RPMI8226 (cell line): Measurements from ENCODE around the gene EFNA2.
"Not testable (repeated sequence)": the region's sequence is repeated elsewhere in the genome, so short reads cannot be mapped to it uniquely, and the experiment has no call there.

ENCODE experiments used
- DNase-seq: peaks from one replicate; pipeline ENCODE4 v3.0.0-alpha.2; 2015

The EFNA2 gene

GRCh38 chr19:1300744-1301490, 15.2 kb downstream of the EFNA2 start:
- no peak for DNase-seq

DNA sequence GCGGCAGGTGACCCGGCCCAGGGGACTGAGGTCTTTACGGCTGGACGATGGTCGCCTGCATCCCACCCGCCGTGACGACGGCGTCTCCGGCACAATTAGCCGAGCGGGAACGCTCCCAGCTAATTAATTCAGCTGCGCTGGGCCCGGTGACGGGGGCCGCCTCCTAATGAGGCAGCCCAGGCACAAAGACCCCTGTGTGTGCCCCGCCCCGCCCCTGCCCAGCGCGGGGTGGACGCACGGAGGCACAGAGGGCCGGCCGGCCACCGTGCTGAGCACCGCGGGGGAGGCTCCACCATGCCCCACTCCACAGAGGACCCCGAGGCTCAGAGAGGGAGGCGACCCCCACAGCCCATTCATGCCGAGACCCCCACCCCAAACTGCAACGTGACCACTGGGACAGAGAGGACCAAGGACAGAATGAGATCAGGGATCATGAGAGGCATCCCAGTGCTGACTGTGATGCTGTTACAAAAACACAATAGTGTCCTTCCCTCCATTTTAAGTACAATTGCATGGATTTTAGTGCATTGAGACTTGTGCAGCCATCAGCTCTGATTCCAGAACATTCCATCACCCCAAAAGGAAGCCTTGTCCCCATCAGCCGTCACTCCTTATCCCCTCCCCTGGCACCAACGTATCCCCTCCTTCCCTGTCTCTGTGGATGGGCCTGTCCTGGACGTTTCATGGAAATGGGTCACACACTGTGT, 17.0 kb downstream of the EFNA2 start:
- DNase-seq, result no peak

DNA sequence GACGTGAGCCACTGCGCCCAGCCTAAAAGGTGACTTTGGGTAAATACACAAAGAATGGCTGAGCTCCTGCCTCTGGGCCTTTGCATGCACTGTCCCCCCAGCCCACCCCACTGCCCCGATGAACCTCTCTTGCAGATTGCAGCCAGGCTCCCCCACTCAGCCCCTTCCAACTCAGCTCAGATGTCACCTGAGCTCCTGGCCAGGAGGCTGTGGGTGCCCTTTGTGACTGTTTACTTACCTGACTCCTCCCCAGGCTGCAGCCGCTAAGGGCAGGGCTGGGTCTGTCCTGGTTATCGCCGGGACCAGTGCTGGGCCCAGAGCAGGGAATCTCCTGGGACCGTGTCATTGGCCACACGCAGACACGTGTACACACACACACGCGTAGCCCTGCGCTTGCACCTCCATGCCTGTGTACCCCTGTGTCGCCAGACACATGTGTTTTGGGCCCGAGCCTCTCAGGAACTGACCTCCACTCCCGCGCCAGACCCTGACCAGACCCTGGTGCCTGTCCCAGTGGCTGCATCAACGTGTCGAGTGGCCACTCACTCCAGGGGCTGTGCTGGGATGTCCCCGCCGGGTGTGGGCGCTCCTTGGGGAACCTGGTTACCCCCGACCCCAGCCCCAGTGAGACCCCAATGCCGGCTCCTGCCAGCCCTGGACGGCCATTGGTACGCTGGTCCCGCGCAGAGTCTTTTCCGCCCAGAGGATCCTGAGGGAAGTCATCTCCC, 18.7 kb downstream of the EFNA2 start:
- DNase-seq, result no peak

GRCh38 chr19:1305354-1305753, 19.7 kb downstream of the EFNA2 start:
- not testable (repeated sequence) for DNase-seq

- no peak for DNase-seq
Observed at GRCh38 chr19:1307320-1307719, 21.6 kb downstream of the EFNA2 start.

DNA sequence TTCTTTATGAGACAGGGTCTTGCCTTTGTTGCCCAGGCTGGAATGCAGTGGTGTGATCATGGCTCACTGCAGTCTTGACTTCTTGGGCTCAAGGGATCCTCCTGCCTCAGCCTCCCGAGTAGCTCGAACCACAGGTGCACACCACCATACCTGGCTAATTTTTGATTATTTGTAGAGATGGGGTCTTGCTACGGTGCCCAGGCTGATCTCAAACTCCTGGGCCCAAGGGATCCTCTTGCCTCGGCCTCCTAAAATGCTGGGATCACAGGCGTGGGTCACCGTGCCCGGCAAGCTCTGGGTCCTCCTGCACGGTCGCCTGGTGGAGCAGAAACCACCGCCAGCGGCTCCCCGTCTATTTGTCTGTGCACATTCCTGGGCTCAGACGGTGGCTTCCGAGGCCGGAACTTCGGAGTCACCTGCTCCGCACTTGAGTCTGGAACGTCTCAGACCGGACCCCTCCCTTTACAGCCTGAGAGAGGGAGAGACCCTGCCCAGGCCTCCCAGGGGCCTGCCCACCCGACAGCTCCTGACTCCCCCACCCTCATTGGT, 22.2 kb downstream of the EFNA2 start:
- no peak for DNase-seq

DNA sequence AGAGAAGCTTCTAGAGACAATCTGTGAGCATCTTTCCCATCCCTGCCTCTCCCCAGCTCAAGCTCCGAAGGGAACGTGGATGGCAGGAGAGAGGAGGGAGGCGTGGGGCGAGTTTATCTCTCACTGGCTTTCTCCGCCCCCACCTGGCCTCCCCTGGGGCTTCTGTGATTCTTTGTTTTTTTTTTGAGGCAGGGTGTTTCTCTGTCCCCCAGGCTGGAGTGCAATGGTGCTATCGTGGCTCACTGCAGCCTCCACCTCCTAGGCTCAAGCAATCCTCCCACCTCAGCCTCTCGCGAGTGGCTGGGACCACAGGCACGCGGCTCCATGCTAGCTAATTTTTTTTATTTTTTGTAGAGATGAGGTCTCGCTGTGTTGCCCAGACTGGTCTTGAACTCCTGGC, 23.0 kb downstream of the EFNA2 start:
- DNase-seq, result no peak

DNA sequence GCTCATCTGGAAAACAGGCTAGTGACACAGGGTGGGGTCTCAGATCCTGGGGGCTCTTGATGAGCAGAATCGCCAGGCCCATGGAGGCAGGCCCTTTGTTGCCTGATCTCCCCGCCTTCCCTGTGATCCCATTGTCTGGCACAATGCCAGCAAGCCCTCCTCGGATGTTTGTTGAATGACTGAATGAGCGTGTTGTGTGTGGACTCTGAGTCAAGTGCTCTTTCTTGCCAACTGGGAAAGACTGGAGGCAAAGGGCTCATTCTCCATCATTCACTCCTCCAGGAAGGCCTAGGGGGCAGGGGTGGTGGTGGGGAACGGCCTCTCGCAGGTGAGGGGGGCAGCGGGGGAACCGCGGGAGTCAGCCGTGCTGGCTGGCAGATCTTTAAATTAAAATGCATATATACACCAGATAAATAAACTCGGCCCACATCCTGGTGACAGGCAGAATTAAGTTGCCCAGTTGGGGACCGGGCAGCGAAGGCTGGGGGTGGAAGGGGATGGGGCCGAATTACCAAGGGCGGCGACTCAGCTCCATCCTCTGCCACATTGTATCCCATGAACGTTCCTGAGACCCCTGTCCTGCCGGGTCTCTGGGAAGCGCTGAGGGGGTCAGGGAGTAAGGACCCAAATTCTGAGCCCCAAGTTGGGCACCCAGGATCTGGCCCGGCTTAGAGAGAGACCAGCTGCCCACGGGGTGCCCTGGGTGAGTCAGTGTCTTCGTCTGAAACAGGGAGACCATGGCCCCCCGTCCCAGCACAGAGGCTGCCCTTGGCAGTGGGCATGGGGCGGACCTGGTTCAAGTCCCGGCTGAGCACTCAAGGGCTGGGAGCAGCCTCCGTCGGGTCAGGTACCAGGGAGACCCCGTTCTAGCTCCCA, 24.5 kb downstream of the EFNA2 start:
- no peak for DNase-seq

DNA sequence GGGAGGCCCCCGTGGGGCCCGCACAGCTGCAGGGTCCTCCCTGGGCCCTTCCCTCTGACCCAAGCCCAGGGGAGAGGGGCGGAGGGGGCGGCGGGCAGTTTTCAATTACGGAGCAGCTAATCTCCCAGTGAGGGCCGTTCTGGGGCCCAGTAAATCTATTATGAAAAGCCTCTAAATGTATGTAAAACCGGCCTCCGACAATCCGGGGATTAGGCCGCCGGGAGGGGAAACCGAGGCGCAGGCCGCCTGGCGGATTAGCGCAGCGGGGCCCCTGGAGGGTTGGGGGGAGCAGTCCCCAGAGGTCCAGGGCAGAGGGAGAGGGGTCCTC, 25.1 kb downstream of the EFNA2 start:
- DNase-seq, result no peak

- DNase-seq, result no peak
Observed at GRCh38 chr19:1311543-1312091, 25.9 kb downstream of the EFNA2 start.

DNA sequence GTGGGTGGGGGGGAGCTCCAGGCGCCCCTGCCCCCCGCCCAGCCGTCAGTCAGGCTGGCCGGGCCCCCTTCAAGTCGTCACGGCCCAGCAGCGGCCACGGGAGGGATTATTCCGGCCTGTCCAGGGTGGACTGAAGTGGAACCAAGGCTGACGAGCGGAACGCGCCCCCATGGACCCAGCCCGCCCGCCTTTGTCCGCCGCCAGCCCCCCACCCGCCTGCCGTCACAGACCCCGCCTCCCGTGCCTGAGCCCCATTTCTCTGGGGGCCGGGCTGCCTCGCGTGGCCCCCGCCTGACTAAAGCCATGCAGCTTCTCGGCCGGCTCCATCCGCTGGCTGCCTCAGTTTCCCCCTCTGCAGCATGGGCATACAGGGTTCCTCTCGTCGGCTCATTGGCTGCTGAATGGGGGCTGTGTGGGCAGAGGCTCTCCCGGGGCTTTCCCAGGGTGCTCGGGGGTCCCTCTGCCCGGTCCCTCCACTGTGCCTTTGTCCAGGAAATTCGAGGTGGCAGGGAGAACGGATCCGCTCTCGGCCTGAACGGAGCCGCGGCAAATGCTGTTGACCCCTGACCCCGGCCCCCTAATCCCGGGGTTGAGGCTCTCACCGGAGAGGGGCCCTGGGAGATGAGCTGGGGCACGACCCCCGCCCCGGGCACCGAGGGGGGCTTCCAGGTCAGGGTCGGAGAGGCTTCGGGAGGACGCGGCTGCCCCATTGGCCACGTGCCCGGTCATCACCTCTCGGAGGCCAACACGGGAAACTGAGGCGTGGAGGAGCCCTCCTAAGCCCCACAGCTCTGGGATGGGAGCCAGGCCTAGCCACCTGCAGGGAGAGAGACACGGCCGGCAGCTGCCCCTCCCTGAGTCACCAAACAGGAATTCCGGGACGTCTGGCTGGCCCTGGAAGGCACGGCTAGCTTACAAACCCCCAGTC, 27.4 kb downstream of the EFNA2 start:
- DNase-seq, result no peak

DNA sequence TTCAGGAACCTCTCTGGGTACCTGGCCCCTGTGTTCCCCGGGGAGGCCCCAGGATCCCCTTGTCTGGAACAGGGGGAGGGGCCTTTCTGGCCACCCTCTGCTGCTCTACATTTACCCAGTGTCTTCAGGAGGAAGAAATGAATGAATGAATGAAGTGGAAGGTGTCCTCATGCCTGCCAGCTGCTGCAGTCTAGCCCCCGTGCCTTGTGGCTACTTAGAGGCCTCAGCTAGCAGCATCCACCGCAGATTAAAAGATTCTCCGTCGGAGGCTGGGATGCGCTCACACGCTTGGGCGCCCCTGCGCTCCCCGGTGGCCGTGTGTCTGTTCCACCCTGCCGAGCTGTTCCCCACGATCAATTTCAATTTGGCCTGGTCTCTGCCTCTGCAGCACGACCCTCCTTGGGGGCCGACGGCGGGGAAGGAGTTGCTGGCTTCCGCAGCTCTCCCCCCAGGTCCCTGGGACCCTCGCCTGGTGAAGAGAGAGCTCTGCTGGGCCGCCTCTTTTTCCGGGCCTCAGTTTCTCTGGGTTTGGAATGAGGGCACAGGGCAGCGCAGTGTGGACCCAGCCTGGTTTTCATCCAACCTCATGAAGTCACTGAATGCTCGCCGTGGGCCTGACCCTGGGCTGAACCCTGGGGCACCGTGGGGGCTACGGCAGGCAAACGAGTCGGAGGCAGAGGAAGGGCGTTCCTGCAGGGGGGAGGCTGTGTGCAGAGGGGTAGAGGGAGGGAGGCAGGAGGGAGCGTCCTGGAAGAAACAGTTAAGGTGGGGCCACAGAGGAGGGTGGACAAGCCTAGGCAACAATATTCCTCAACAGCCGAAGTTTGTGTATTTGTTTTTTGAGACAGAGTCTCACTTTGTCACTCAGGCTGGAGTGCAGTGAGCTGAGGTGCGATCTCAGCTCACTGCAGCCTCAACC, 28.3 kb downstream of the EFNA2 start:
- no peak for DNase-seq

DNA sequence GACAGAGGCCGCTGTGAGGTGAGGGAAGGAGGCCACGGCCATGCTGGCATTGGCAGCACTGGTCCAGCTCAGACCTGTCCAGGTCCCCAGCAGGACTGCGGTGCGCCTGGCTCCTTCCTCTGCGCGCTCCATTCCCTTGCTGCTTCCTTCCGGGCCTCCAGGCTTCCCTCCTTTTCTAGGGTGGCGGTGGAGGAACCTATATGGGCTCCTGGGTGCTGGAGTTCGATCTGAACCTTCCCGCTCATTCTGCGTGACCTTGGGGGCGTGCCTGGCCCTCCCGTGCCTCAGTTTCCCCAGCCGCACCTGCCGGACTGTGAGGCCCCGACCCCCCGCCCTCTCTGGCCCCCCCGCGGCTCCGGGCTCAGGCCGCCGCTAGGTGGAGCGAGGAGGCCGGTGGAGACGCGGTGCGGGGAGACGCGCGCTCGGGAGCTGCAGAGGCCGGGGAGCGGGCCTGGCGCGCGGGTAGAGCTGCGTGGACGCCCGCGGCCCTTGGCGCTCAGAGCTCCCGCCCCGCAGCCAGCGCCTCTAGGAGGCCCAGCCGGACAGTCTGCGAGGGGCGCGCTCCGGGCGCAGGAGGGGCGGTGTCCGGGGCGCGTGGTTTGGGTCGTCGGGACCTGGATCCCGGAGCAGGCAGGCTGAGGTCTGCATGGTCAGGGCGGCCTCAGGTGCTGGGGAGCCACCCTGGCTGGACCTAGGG, 29.9 kb downstream of the EFNA2 start:
- DNase-seq, result peak; percentile 68

DNA sequence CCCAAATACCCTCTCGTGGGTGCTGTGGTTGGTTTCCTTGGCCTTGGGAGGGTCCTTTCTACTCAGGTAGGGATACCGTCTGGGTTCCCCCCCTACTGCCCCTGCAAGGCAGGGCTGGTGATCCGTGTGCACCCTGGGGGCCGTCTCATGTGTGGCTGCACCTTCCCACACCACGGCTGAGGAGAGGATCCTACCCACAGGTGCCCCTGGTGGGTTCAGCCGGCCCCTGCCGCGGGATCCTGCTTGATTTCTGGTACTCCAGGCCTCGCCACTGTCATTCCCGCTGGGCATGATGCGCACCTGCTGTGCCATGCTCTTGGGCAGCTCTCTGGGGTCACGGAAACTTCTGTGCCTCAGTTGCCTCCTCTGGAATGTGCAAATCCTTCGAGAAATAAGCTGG, 30.8 kb downstream of the EFNA2 start:
- no peak for DNase-seq

DNA sequence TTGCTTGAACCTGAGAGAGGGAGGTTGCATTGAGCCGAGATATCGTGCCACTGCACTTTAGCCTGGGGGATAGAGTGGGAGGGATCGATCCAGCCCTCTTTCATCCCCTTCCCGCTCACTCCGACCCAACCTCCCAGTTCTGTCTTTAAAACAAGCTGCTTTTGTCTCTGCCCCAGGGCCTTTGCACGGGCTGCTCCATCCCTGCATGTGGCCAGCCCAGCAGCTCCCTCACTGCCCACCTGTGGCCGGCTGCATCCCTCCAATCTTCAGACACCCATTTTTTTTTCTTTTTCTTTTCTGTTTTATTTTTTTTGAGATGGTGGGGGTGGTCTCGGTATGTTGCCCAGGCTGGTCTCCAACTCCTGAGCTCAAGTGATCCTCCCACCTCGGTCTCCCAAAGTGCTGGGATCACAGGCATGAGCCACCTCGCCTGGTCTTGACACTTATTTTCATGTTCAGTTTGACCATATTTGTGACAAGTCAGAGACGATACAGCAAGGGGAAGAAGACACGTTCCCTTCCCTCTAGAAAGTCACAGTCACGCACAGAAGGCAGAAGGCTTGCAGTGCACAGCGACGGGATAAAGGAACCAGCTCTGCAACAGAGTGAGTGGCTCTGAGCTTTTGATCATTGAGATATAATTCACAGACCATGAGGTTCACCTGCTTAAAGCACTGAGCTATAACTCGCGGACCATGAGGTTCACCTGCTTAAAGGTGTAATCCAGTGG, 31.8 kb downstream of the EFNA2 start:
- no peak for DNase-seq

- DNase-seq, result no peak
Observed at GRCh38 chr19:1318678-1319471, 33.2 kb downstream of the EFNA2 start.

DNA sequence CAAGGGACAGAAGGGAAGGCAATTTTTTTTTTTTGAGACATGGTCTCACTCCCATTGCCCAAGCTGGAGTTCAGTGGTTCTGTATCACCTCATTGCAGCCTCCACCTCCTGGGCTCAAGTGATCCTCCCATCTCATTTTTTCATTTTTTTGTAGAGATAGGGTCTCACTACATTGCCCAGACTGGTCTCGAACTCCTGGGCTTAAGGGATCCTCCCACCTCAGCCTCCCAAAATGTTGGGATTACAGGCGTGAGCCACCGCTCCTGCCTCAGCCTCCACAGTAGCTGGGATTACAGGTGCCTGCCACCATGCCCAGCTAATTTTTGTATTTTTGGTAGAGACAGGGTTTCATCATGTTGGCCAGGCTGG, 34.6 kb downstream of the EFNA2 start:
- DNase-seq, result not testable (repeated sequence)

DNA sequence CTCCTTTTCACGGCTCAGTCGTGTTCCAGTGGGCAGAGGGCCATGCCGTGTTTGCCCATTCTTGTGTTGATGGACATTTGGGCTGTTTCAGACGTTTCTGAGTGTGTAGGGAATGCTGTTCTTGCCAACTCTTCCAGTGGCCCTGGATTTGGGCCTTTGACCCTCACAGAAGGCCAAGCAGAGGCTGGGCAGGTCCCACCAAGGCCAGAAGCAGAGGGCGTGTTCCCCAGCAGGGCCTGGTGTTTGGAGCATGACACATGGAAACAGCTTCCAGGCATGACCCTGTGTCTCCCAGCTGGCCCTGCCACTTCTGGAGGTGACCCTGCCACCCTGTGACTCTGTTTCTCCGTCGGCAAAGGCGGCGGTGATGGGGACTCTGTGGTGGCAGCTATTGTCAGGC, 35.9 kb downstream of the EFNA2 start:
- no peak for DNase-seq
